ENCODE measurements around the gene CCDC148.

CCDC148 gene

DNA sequence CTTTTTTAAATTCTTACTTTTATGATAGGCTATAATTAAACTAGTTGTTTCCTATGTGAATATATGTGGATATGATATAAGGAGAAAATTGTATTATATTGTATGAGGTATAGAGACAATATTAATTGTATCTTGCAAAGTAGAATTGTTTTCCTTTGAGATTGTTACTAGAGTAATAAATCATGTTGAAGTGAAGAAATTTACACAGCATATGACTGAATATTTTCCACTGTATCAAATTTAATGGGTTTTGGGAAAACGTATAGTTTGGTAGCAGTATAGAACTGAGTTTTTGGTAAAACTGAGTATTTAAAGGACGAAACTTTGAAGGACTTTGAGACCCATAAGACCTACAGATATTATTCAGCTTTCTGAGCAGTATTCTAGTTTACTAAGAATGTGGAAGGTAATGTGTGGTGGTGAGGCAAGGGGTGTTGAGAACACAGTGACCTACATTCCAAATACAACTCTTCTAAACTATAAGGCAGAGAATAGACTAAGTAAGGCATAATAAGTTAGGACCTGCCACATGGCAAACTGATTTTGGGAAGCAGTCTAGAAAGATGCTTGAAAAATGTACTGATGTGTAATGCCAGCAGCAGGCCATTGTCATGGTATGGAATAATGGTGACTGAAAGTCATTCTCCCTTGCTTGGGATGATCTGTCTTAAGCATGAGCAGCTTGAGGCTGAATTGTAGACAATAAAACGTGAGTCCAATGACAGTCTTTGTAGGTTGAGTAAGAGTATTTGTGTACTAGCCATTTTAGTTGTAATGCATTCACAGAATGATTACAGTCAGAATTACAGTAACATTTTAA is 29.8 kb upstream of the CCDC148 start:
- TF ChIP-seq, protein P1, sequence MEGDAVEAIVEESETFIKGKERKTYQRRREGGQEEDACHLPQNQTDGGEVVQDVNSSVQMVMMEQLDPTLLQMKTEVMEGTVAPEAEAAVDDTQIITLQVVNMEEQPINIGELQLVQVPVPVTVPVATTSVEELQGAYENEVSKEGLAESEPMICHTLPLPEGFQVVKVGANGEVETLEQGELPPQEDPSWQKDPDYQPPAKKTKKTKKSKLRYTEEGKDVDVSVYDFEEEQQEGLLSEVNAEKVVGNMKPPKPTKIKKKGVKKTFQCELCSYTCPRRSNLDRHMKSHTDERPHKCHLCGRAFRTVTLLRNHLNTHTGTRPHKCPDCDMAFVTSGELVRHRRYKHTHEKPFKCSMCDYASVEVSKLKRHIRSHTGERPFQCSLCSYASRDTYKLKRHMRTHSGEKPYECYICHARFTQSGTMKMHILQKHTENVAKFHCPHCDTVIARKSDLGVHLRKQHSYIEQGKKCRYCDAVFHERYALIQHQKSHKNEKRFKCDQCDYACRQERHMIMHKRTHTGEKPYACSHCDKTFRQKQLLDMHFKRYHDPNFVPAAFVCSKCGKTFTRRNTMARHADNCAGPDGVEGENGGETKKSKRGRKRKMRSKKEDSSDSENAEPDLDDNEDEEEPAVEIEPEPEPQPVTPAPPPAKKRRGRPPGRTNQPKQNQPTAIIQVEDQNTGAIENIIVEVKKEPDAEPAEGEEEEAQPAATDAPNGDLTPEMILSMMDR (IDR thresholded peaks at IDR 0.05; ENCODE audit: insufficient read depth, low read length, poor library complexity, severe bottlenecking) = no peak
- TF ChIP-seq EZH2phosphoT487 (conservative IDR thresholded peaks at IDR 0.05; ENCODE audit: low read length) = no peak

DNA sequence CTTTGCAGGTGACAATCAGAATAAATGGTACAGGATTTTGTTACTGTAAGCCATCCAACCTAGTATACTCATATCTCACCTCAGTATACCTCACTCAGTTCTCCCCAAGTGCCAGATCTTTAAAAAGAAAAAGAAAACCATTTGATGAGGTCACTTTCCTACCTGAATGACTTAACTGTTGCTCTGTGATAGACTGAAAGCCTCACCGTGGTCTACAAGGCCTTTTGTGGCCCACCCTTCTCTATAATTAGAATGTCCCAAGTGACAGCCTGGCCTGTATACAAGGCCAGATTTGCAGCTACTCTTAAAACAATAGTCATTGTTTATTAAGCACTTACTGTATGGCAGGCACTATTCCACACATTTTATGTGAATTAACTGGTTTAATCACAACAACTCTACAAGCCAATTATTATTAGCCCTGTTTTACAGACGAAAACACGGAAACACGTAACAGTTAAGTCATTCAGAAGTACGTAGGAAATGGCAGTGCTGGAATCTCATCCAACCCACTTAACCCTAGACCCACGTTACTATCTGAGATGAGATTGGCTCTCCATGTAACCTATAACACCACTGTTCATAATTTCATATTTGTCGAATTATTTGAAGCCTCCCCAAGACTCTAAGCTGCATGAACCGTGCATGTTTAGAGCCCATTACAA is 28.5 kb upstream of the CCDC148 start:
- Histone ChIP-seq H3K79me2 (ENCODE audit: insufficient read depth, low read length) (no peaks in the 10 kb centered on the region), H3K9ac (ENCODE audit: low read length) (no peak overlapping the region), H3K4me3 (ENCODE audit: insufficient read depth, low read length, poor library complexity, severe bottlenecking) (no peak overlapping the region), H3F3A (ENCODE audit: insufficient read depth) (no peaks in the 10 kb centered on the region), H4K20me1 (ENCODE audit: low read depth, low read length) (no peaks in the 10 kb centered on the region), H3K27ac (ENCODE audit: low read depth, low read length) (no peak overlapping the region), H3K9me2 (replicated peaks; ENCODE audit: insufficient read depth, low read length) (no peaks in the 10 kb centered on the region), H3K36me3 (ENCODE audit: low read length) (no peaks in the 10 kb centered on the region), H2AFZ (ENCODE audit: low read depth, low read length, severe bottlenecking) (no peak overlapping the region), H3K27me3 (ENCODE audit: low read length) (no peaks in the 10 kb centered on the region), H3K9me3 (ENCODE audit: insufficient read depth, low read length) (no peaks in the 10 kb centered on the region), H3K4me2 (ENCODE audit: low read depth, low read length, poor library complexity, severe bottlenecking) (no peak overlapping the region)
- no peak for TF ChIP-seq EZH2phosphoT487 (conservative IDR thresholded peaks at IDR 0.05; ENCODE audit: low read length)
- TF ChIP-seq, protein P1 (IDR thresholded peaks at IDR 0.05; ENCODE audit: insufficient read depth, low read length, poor library complexity, severe bottlenecking) = no peak

More for the DNA sequence above, 29.8 kb upstream of the CCDC148 start:
- Histone ChIP-seq H3K79me2 (ENCODE audit: insufficient read depth, low read length) (no peaks in the 10 kb centered on the region), H3K4me2 (ENCODE audit: low read depth, low read length, poor library complexity, severe bottlenecking) (no peak overlapping the region), H3K36me3 (ENCODE audit: low read length) (no peaks in the 10 kb centered on the region), H3K9me2 (replicated peaks; ENCODE audit: insufficient read depth, low read length) (no peaks in the 10 kb centered on the region), H3K27me3 (ENCODE audit: low read length) (no peaks in the 10 kb centered on the region), H3F3A (ENCODE audit: insufficient read depth) (no peaks in the 10 kb centered on the region), H3K9me3 (ENCODE audit: insufficient read depth, low read length) (no peaks in the 10 kb centered on the region), H2AFZ (ENCODE audit: low read depth, low read length, severe bottlenecking) (no peak overlapping the region), H3K9ac (ENCODE audit: low read length) (no peak overlapping the region), H4K20me1 (ENCODE audit: low read depth, low read length) (no peaks in the 10 kb centered on the region), H3K27ac (ENCODE audit: low read depth, low read length) (no peak overlapping the region), H3K4me3 (ENCODE audit: insufficient read depth, low read length, poor library complexity, severe bottlenecking) (no peak overlapping the region)

DNA sequence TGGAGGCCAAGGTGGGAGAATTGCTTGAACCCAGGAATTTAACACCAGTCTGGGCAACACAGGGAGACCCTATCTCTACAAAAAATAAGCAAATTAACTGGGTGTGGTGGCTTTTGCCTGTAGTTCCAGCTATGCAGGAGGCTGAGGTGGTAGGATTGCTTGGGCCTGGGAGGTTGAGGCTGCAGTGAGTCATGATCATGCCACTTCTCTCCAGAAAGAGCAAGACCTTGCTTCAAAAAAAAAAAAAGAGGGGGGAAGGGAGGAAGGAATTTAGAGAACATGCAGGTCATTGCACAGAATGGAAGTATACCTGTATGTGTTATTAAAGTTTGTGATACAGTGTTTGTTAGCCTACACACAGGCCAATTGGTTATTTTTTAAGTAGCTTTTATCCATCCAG is 26.0 kb upstream of the CCDC148 start:
- Histone ChIP-seq H3K4me2 (ENCODE audit: low read depth, low read length, poor library complexity, severe bottlenecking) (no peak overlapping the region), H3K9me3 (ENCODE audit: insufficient read depth, low read length) (no peaks in the 10 kb centered on the region), H3K9ac (ENCODE audit: low read length) (no peak overlapping the region), H3K4me3 (ENCODE audit: insufficient read depth, low read length, poor library complexity, severe bottlenecking) (no peak overlapping the region), H4K20me1 (ENCODE audit: low read depth, low read length) (no peaks in the 10 kb centered on the region), H2AFZ (ENCODE audit: low read depth, low read length, severe bottlenecking) (no peak overlapping the region), H3K27me3 (ENCODE audit: low read length) (no peaks in the 10 kb centered on the region), H3K79me2 (ENCODE audit: insufficient read depth, low read length) (no peaks in the 10 kb centered on the region), H3F3A (ENCODE audit: insufficient read depth) (no peaks in the 10 kb centered on the region), H3K36me3 (ENCODE audit: low read length) (no peaks in the 10 kb centered on the region), H3K27ac (ENCODE audit: low read depth, low read length) (no peak overlapping the region), H3K9me2 (replicated peaks; ENCODE audit: insufficient read depth, low read length) (no peaks in the 10 kb centered on the region)
- TF ChIP-seq, protein P1 (IDR thresholded peaks at IDR 0.05; ENCODE audit: insufficient read depth, low read length, poor library complexity, severe bottlenecking) = no peak
- no peak for TF ChIP-seq EZH2phosphoT487 (conservative IDR thresholded peaks at IDR 0.05; ENCODE audit: low read length)
